Hepatocyte (in vitro differentiated cells): ENCODE data around the gene RPL35A.

Experiments used
- EZH2 ChIP-seq: fragments of 200-600 bp; sonication (generic); IDR thresholded peaks from 2 replicates; pipeline ENCODE4 v1.6.1; 2016; ENCODE audit warnings: antibody characterized with exemption, mild to moderate bottlenecking, borderline replicate concordance
- EZH2phosphoT487 ChIP-seq: fragments of 200-600 bp; sonication (generic); IDR thresholded peaks from one replicate; pipeline ENCODE4 v1.6.1; 2018; ENCODE audit warnings: antibody characterized with exemption, mild to moderate bottlenecking, low read depth, moderate library complexity; ENCODE audit not compliant: unreplicated experiment, severe bottlenecking
- TF ChIP-seq, protein P1 (sequence below): fragments of 200-600 bp; sonication (generic); IDR thresholded peaks from 2 replicates; pipeline ENCODE4 v1.5.1; 2016; ENCODE audit warnings: antibody characterized with exemption, mild to moderate bottlenecking; ENCODE audit not compliant: poor library complexity

- TF ChIP-seq EZH2 (no peak), EZH2phosphoT487 (no peak)
- TF ChIP-seq, protein P1, sequence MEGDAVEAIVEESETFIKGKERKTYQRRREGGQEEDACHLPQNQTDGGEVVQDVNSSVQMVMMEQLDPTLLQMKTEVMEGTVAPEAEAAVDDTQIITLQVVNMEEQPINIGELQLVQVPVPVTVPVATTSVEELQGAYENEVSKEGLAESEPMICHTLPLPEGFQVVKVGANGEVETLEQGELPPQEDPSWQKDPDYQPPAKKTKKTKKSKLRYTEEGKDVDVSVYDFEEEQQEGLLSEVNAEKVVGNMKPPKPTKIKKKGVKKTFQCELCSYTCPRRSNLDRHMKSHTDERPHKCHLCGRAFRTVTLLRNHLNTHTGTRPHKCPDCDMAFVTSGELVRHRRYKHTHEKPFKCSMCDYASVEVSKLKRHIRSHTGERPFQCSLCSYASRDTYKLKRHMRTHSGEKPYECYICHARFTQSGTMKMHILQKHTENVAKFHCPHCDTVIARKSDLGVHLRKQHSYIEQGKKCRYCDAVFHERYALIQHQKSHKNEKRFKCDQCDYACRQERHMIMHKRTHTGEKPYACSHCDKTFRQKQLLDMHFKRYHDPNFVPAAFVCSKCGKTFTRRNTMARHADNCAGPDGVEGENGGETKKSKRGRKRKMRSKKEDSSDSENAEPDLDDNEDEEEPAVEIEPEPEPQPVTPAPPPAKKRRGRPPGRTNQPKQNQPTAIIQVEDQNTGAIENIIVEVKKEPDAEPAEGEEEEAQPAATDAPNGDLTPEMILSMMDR: peak; percentile 96
Measured at GRCh38 chr3:197906023-197906849, 43.8 kb upstream of the RPL35A start.
